HepG2 (cell line): Measurements from ENCODE around the gene FBXW2. TPM values are rescaled to one million over a fixed set of nuclear protein-coding genes. Genes with fewer than 3 reads are reported as not detected.

ENCODE experiments used
- ATAC-seq: fragments of 200-7000 bp; cut with Tn5 transposase; 3 replicates; pipeline ENCODE4 v1.9.1; 2020; ENCODE audit warnings: mild to moderate bottlenecking, moderate library complexity
- BruUV-seq: library from RNA; stranded (reverse); fragments of 400-500 nt; replicated peaks from 2 replicates; lab custom pipeline; 2021; lab: Mats Ljungman, UMichigan
- CTCF ChIA-PET: fragments of 300-600 bp; formaldehyde crosslinking; extraction: SDS; loops from one replicate; lab custom pipeline; 2021; ENCODE audit warnings: low total read pairs, inconsistent platforms, low intra/inter-chr PET ratio; lab: Yijun Ruan, JAX
- POLR2A ChIA-PET: fragments of 350-600 bp; sonication (Branson Sonifier 250); formaldehyde crosslinking; loops from one replicate; lab custom pipeline; 2020; ENCODE audit warnings: antibody characterized with exemption, inconsistent platforms; lab: Yijun Ruan, JAX
- DNase-seq: peaks from one replicate; pipeline ENCODE4 v3.0.0-alpha.2; 2015; ENCODE audit warnings: low spot score
- FAIRE-seq: peaks from 3 replicates; lab custom pipeline; 2011; peaks lifted over from hg19 to GRCh38; lab: Jason Lieb, UNC
- H2AFZ ChIP-seq: one replicate; pipeline ENCODE4 v1.6.1; 2011; ENCODE audit warnings: low read length, inconsistent platforms
- H3K27ac ChIP-seq: fragments of 300-600 bp; 3 replicates; pipeline ENCODE4 v1.8.0; 2011; ENCODE audit warnings: mixed run types, mild to moderate bottlenecking, mixed read lengths, low read length, inconsistent platforms; ENCODE audit not compliant: insufficient read depth; ENCODE audit errors: extremely low read length
- H3K27me3 ChIP-seq, 2 experiments: fragments of 200-600 bp in 1 of 2; 2 replicates in 1 of 2; 3 replicates in 1 of 2; pipeline versions ENCODE4 v1.6.0 to v1.8.0; 2011; ENCODE audit warnings: low read length in 2 of 2, mild to moderate bottlenecking in 2 of 2, moderate library complexity in 2 of 2, inconsistent platforms in 1 of 2; ENCODE audit not compliant: insufficient read depth in 2 of 2, control insufficient read depth in 1 of 2
- H3K36me3 ChIP-seq, 2 experiments: fragments of 200-600 bp in 1 of 2; replicated peaks in 1 of 2; 2 replicates in 1 of 2; 3 replicates in 1 of 2; pipeline versions ENCODE4 v1.5.1 to v1.8.0; 2011; ENCODE audit warnings: low read length in 2 of 2, inconsistent platforms in 1 of 2; ENCODE audit not compliant: insufficient read depth in 2 of 2, control insufficient read depth in 1 of 2
- H3K4me1 ChIP-seq: 2 replicates; pipeline ENCODE4 v1.5.1; 2012; ENCODE audit warnings: low read length, inconsistent platforms; ENCODE audit not compliant: insufficient read depth
- H3K4me2 ChIP-seq: 2 replicates; pipeline ENCODE4 v1.6.0; 2011; ENCODE audit warnings: low read depth, low read length, inconsistent platforms
- H3K4me3 ChIP-seq, 3 experiments: fragments of 200-600 bp in 1 of 3; sonication (generic), shearing (Covaris generic) in 1 of 3; replicated peaks in 1 of 3; 2 replicates each; pipeline ENCODE4 v1.5.1; 2011 to 2016; ENCODE audit warnings: low read length in 3 of 3, inconsistent platforms in 2 of 3, low read depth in 2 of 3, mild to moderate bottlenecking in 2 of 3, control low read depth in 1 of 3, mixed read lengths in 1 of 3; ENCODE audit not compliant: insufficient read depth in 1 of 3
- H3K79me2 ChIP-seq: one replicate; pipeline ENCODE4 v1.6.1; 2011; ENCODE audit warnings: low read length, inconsistent platforms; ENCODE audit not compliant: insufficient read depth
- H3K9ac ChIP-seq: 2 replicates; pipeline ENCODE4 v1.6.0; 2011; ENCODE audit warnings: mild to moderate bottlenecking, low read depth, low read length, inconsistent platforms; ENCODE audit not compliant: insufficient read depth
- H3K9me3 ChIP-seq: 2 replicates; pipeline ENCODE4 v1.5.1; 2012; ENCODE audit warnings: mild to moderate bottlenecking, low read length
- H4K20me1 ChIP-seq: 2 replicates; pipeline ENCODE4 v1.6.0; 2011; ENCODE audit warnings: inconsistent platforms, mild to moderate bottlenecking, low read length, moderate library complexity; ENCODE audit not compliant: insufficient read depth
- DNMT1 ChIP-seq: sonication (generic); formaldehyde crosslinking; IDR thresholded peaks from 2 replicates; pipeline ENCODE4 v1.5.1; 2020; ENCODE audit warnings: mild to moderate bottlenecking, missing genetic modification reagents
- HIVEP1 ChIP-seq: sonication (generic); formaldehyde crosslinking; IDR thresholded peaks from 2 replicates; pipeline ENCODE4 v1.4.0; 2020; ENCODE audit warnings: mild to moderate bottlenecking, missing genetic modification reagents
- HNF4G ChIP-seq, 2 experiments: sonication (generic) in 1 of 2; formaldehyde crosslinking in 1 of 2; IDR thresholded peaks; 2 replicates each; pipeline versions ENCODE4 v1.4.0 to v1.6.1; 2011 to 2020; ENCODE audit warnings: borderline replicate concordance in 2 of 2, low read depth in 2 of 2, mild to moderate bottlenecking in 2 of 2, low read length in 1 of 2, missing genetic modification reagents in 1 of 2, moderate library complexity in 1 of 2
- MED1 ChIP-seq: sonication (generic); formaldehyde crosslinking; IDR thresholded peaks from 2 replicates; pipeline ENCODE4 v1.4.0; 2020; ENCODE audit warnings: missing genetic modification reagents
- PHF20 ChIP-seq: sonication (generic); formaldehyde crosslinking; IDR thresholded peaks from 2 replicates; pipeline ENCODE4 v1.5.0; 2020; ENCODE audit warnings: mild to moderate bottlenecking, missing genetic modification reagents
- ZBTB20 ChIP-seq: sonication (generic); formaldehyde crosslinking; IDR thresholded peaks from 2 replicates; pipeline ENCODE4 v1.8.1; 2023; ENCODE audit warnings: missing genetic modification reagents, low read depth, mild to moderate bottlenecking, borderline replicate concordance
- ZBTB7A ChIP-seq: sonication (generic); formaldehyde crosslinking; IDR thresholded peaks from 2 replicates; pipeline ENCODE4 v1.8.0; 2022; ENCODE audit warnings: mild to moderate bottlenecking, missing genetic modification reagents
- ZBTB7B ChIP-seq: sonication (generic); formaldehyde crosslinking; IDR thresholded peaks from 2 replicates; pipeline ENCODE4 v1.4.0; 2020; ENCODE audit warnings: missing genetic modification reagents
- ZKSCAN8 ChIP-seq: IDR thresholded peaks from 2 replicates; pipeline ENCODE4 v1.6.1; 2016; ENCODE audit warnings: borderline replicate concordance, missing genetic modification reagents, missing compliant biosample characterization
- ZNF101 ChIP-seq: sonication (generic); formaldehyde crosslinking; IDR thresholded peaks from 2 replicates; pipeline ENCODE4 v1.4.0; 2020; ENCODE audit warnings: mild to moderate bottlenecking, low read depth, missing genetic modification reagents, borderline replicate concordance
- ZNF841 ChIP-seq: sonication (generic); formaldehyde crosslinking; IDR thresholded peaks from 2 replicates; pipeline ENCODE4 v1.8.1; 2023; ENCODE audit warnings: missing genetic modification reagents, borderline replicate concordance
- WGBS: methylation state at CpG from one replicate; pipeline ENCODE4 v1.1.6; 2017; ENCODE audit warnings: low lambda C conversion rate; 5-methylcytosine and 5-hydroxymethylcytosine counted together
- in situ Hi-C: cut with HindIII; loops from 2 replicates; pipeline ENCODE4 v1.10.0; 2017; ENCODE audit warnings: low pct_unique_long_range_greater_than_20kb; ENCODE audit not compliant: extremely low pct_ligation_motif_present
- intact Hi-C: fragments of 100-400 bp; cut with micrococcal nuclease; formaldehyde crosslinking; loops from one replicate; pipeline ENCODE4 v1.10.0; 2022; ENCODE audit not compliant: unreplicated experiment
- polyA plus RNA-seq, 8 experiments: library from polyadenylated mRNA; depleted of rRNA in 3 of 8; stranded (reverse) in 7 of 8; unstranded in 1 of 8; fragments of >200 nt; fragmentation: Illumina TruSeq in 4 of 8; extraction: Trizol in 4 of 8; gene quantifications; 2 replicates each; pipeline versions ENCODE4 v1.2.1 to v1.2.3, GENCODE V29; 2011 to 2016; ENCODE audit warnings: low read depth in 4 of 8, missing spikeins in 1 of 8, mixed read lengths in 1 of 8; ENCODE audit not compliant: insufficient read depth in 1 of 8
- total RNA-seq, 5 experiments: library from RNA; depleted of rRNA; stranded (reverse); fragments of >200 nt; fragmentation: Illumina TruSeq; extraction: Trizol; gene quantifications; 2 replicates each; pipeline ENCODE4 v1.2.3, GENCODE V29; 2016; ENCODE audit warnings: low read depth in 1 of 5
- TF ChIP-seq, protein P1 (sequence below): sonication (generic); formaldehyde crosslinking; IDR thresholded peaks from 2 replicates; pipeline ENCODE4 v1.5.0; 2020; ENCODE audit warnings: missing genetic modification reagents
- TF ChIP-seq, protein P2 (sequence below): sonication (generic); formaldehyde crosslinking; IDR thresholded peaks from 2 replicates; pipeline ENCODE4 v1.5.1; 2020; ENCODE audit warnings: missing genetic modification reagents, mild to moderate bottlenecking, borderline replicate concordance
- TF ChIP-seq, protein P3 (sequence below): sonication (generic); formaldehyde crosslinking; IDR thresholded peaks from 2 replicates; pipeline ENCODE4 v1.5.0; 2020; ENCODE audit warnings: missing genetic modification reagents
- TF ChIP-seq, protein P4 (sequence below): sonication (generic); formaldehyde crosslinking; IDR thresholded peaks from 2 replicates; pipeline ENCODE4 v1.4.0; 2020; ENCODE audit warnings: missing genetic modification reagents

Gene FBXW2
- total and polyA plus RNA-seq, 2 of the 13 experiments (the other 11 are each of a cell fraction or from before 2014, with no cell fraction given): 35.4 to 43.1 TPM

DNA sequence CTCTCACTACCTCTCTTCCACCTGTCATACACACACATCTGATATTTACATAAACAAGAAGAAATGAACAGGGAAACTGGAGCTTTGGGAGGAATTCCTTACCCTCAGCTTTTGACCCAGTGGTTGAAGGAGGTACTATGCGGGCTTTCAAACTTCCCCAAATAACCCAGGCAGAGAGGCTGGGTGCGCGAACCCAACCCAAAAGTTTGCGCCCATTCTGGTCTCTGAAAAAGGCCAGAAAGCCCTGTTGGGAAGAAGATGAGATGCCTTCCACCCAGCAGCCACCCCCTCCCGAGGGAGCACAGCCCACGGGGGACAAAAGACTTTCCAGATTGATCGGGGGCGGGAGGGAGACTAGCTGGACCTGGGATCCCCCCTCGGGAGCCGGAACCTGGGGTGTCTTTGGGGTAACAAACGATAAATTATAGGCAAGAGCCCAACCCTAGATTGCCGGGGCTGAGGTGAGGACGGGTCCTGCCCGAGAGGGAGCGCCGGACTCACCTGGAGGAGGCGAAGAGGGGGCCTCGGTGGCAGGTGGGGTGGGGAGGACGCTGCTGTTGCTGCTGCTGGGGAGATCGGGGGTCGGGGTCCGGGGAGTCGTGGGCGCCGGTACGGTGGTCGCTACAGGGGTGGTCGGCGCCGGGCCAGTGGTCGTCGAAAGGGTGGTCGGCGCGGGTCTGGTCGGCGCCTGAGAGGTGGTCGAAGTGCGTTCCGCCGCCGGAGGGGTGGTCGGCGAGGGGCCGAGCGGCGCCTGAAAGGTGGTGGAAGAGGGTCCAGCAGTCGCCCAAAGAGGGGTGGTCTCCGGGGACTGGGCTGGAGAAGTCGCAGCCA is 79.7 kb downstream of the FBXW2 start:
- H3K27me3 ChIP-seq: no peaks in the 10 kb centered on the region
- H4K20me1 ChIP-seq: no peaks in the 10 kb centered on the region
- H3K4me2 ChIP-seq: peak overlapping the region; percentile 95
- ChIA-PET CTCF (no interaction called here), POLR2A (interaction anchor here (1.4 to 4.3 kb wide), 2 partner anchors 17 to 80 kb away, joined by 5 to 37 read pairs; partner anchors contain the start of gene FBXW2)
- under 1% methylated on average over 46 of the region's 50 CpGs for WGBS
- H3K9me3 ChIP-seq: no peaks in the 10 kb centered on the region
- peaks cover 72% of the 10 kb centered on the region for H3K4me1 ChIP-seq
- DNase-seq (no peak), FAIRE-seq (no peak), ATAC-seq (no peak)
- no TSS peak for BruUV-seq
- H3K36me3 ChIP-seq: no peaks in the 10 kb centered on the region
- H3K79me2 ChIP-seq: peaks cover 34% of the 10 kb centered on the region
- H3K27ac ChIP-seq: no peak overlapping the region
- in situ Hi-C loops (loop anchor here (5.0 kb wide), 1 partner anchor 76 kb away; no protein-coding TSS in a partner anchor), intact Hi-C loops (loop anchor here (2.0 kb wide), 1 partner anchor 17 kb away; no protein-coding TSS in a partner anchor)
- peak overlapping the region; percentile 72 for H3K9ac ChIP-seq
- no peak overlapping the region for H2AFZ ChIP-seq
- H3K4me3 ChIP-seq: peak overlapping the region; percentile 79 to 89 (median 85)
- TF ChIP-seq HNF4G (IDR thresholded peaks at IDR 0.05; ENCODE audit: borderline replicate concordance, low read depth, low read length) (no peak), HNF4G (CRISPR knock-in tag; IDR thresholded peaks at IDR 0.05; ENCODE audit: borderline replicate concordance, low read depth) (no peak), ZBTB7A (0 out of 2 replicates have a peak, but pooled peaks have one; percentile 14), ZBTB20 (CRISPR knock-in tag) (no peak), ZNF841 (CRISPR knock-in tag) (no peak), MED1 (no peak), ZNF101 (CRISPR knock-in tag) (no peak), PHF20 (no peak), DNMT1 (CRISPR knock-in tag) (no peak), ZBTB7B (CRISPR knock-in tag) (peak; percentile 65; the same call in 1 of the 2 replicates), ZKSCAN8 (CRISPR knock-in tag) (no peak), HIVEP1 (CRISPR knock-in tag) (no peak)
- TF ChIP-seq, protein P1, sequence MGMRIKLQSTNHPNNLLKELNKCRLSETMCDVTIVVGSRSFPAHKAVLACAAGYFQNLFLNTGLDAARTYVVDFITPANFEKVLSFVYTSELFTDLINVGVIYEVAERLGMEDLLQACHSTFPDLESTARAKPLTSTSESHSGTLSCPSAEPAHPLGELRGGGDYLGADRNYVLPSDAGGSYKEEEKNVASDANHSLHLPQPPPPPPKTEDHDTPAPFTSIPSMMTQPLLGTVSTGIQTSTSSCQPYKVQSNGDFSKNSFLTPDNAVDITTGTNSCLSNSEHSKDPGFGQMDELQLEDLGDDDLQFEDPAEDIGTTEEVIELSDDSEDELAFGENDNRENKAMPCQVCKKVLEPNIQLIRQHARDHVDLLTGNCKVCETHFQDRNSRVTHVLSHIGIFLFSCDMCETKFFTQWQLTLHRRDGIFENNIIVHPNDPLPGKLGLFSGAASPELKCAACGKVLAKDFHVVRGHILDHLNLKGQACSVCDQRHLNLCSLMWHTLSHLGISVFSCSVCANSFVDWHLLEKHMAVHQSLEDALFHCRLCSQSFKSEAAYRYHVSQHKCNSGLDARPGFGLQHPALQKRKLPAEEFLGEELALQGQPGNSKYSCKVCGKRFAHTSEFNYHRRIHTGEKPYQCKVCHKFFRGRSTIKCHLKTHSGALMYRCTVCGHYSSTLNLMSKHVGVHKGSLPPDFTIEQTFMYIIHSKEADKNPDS (CRISPR knock-in tag): no peak
- TF ChIP-seq, protein P2, sequence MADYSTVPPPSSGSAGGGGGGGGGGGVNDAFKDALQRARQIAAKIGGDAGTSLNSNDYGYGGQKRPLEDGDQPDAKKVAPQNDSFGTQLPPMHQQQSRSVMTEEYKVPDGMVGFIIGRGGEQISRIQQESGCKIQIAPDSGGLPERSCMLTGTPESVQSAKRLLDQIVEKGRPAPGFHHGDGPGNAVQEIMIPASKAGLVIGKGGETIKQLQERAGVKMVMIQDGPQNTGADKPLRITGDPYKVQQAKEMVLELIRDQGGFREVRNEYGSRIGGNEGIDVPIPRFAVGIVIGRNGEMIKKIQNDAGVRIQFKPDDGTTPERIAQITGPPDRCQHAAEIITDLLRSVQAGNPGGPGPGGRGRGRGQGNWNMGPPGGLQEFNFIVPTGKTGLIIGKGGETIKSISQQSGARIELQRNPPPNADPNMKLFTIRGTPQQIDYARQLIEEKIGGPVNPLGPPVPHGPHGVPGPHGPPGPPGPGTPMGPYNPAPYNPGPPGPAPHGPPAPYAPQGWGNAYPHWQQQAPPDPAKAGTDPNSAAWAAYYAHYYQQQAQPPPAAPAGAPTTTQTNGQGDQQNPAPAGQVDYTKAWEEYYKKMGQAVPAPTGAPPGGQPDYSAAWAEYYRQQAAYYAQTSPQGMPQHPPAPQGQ: no peak
- TF ChIP-seq, protein P3, sequence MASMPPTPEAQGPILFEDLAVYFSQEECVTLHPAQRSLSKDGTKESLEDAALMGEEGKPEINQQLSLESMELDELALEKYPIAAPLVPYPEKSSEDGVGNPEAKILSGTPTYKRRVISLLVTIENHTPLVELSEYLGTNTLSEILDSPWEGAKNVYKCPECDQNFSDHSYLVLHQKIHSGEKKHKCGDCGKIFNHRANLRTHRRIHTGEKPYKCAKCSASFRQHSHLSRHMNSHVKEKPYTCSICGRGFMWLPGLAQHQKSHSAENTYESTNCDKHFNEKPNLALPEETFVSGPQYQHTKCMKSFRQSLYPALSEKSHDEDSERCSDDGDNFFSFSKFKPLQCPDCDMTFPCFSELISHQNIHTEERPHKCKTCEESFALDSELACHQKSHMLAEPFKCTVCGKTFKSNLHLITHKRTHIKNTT (CRISPR knock-in tag): no peak
- TF ChIP-seq, protein P4, sequence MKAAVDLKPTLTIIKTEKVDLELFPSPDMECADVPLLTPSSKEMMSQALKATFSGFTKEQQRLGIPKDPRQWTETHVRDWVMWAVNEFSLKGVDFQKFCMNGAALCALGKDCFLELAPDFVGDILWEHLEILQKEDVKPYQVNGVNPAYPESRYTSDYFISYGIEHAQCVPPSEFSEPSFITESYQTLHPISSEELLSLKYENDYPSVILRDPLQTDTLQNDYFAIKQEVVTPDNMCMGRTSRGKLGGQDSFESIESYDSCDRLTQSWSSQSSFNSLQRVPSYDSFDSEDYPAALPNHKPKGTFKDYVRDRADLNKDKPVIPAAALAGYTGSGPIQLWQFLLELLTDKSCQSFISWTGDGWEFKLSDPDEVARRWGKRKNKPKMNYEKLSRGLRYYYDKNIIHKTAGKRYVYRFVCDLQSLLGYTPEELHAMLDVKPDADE (CRISPR knock-in tag): no peak
